IMR-90 (cell line): ENCODE data around the gene HNRNPA1L2. TPM values are rescaled to one million over a fixed set of nuclear protein-coding genes. Genes with fewer than 3 reads are reported as not detected.

Experiments used
- ATAC-seq: fragments of 200-7000 bp; cut with Tn5 transposase; 2 replicates; pipeline ENCODE4 v1.9.1; 2020; ENCODE audit warnings: low read depth, mild to moderate bottlenecking, moderate library complexity
- BruUV-seq: library from RNA; stranded (reverse); fragments of 400-500 nt; replicated peaks from 2 replicates; lab custom pipeline; 2021; lab: Mats Ljungman, UMichigan
- CTCF ChIA-PET: fragments of 300-600 bp; formaldehyde crosslinking; extraction: SDS; loops from one replicate; lab custom pipeline; 2021; ENCODE audit warnings: antibody characterized with exemption; lab: Yijun Ruan, JAX
- POLR2A ChIA-PET: fragments of 300-600 bp; sonication (Branson Sonifier 250); formaldehyde crosslinking; loops from one replicate; lab custom pipeline; 2022; ENCODE audit warnings: antibody characterized with exemption; ENCODE audit not compliant: unreplicated experiment; lab: Charles Lee
- DNase-seq: peaks from one replicate; pipeline ENCODE4 v3.0.0; 2013
- H2AFZ ChIP-seq: replicated peaks from 2 replicates; pipeline ENCODE3; 2013; ENCODE audit warnings: low read length, mild to moderate bottlenecking; ENCODE audit not compliant: poor library complexity
- H2AK5ac ChIP-seq: 2 replicates; pipeline ENCODE4 v1.6.1; 2013; ENCODE audit warnings: low read depth, low read length, inconsistent platforms
- H2AK9ac ChIP-seq: replicated peaks from 2 replicates; pipeline ENCODE3; 2013; ENCODE audit warnings: mild to moderate bottlenecking, low read depth, low read length, moderate library complexity; ENCODE audit not compliant: poor library complexity
- H2BK120ac ChIP-seq: 2 replicates; pipeline ENCODE4 v1.6.1; 2013; ENCODE audit warnings: low read depth, low read length, inconsistent platforms
- H2BK15ac ChIP-seq: 3 replicates; pipeline ENCODE4 v1.6.1; 2013; ENCODE audit warnings: low read depth, low read length, inconsistent platforms
- H2BK20ac ChIP-seq: 2 replicates; pipeline ENCODE4 v1.6.1; 2013; ENCODE audit warnings: low read depth, mild to moderate bottlenecking, inconsistent platforms, low read length, moderate library complexity
- H2BK5ac ChIP-seq: 2 replicates; pipeline ENCODE4 v1.6.1; 2013; ENCODE audit warnings: mild to moderate bottlenecking, low read depth, low read length, inconsistent platforms; ENCODE audit not compliant: poor library complexity, severe bottlenecking
- H3K14ac ChIP-seq: replicated peaks from 2 replicates; pipeline ENCODE4 v1.6.1; 2013; ENCODE audit warnings: low read depth, low read length, inconsistent platforms
- H3K18ac ChIP-seq: 2 replicates; pipeline ENCODE4 v1.6.1; 2013; ENCODE audit warnings: low read depth, low read length, control low read depth
- H3K23ac ChIP-seq: 2 replicates; pipeline ENCODE4 v1.6.1; 2013; ENCODE audit warnings: low read depth, low read length, inconsistent platforms
- H3K27ac ChIP-seq: 2 replicates; pipeline ENCODE4 v1.5.1; 2013; ENCODE audit warnings: mild to moderate bottlenecking, control low read depth, low read length; ENCODE audit not compliant: insufficient read depth
- H3K27me3 ChIP-seq: 2 replicates; pipeline ENCODE4 v1.6.1; 2013; ENCODE audit warnings: low read length; ENCODE audit not compliant: control insufficient read depth, insufficient read depth
- H3K36me3 ChIP-seq: 2 replicates; pipeline ENCODE4 v1.6.1; 2013; ENCODE audit warnings: low read length, mixed read lengths; ENCODE audit not compliant: control insufficient read depth, insufficient read depth
- H3K4ac ChIP-seq: 2 replicates; pipeline ENCODE4 v1.6.1; 2013; ENCODE audit warnings: low read depth, low read length, inconsistent platforms
- H3K4me1 ChIP-seq: 2 replicates; pipeline ENCODE4 v1.6.1; 2013; ENCODE audit warnings: low read length, mixed read lengths; ENCODE audit not compliant: control insufficient read depth, insufficient read depth
- H3K4me2 ChIP-seq: 2 replicates; pipeline ENCODE4 v1.6.1; 2013; ENCODE audit warnings: low read depth, mild to moderate bottlenecking, control low read depth, low read length, moderate library complexity
- H3K4me3 ChIP-seq: 2 replicates; pipeline ENCODE4 v1.5.1; 2013; ENCODE audit warnings: low read depth, mild to moderate bottlenecking, control low read depth, low read length, moderate library complexity; ENCODE audit not compliant: insufficient read depth
- H3K56ac ChIP-seq: 2 replicates; pipeline ENCODE4 v1.6.1; 2013; ENCODE audit warnings: low read length, inconsistent platforms; ENCODE audit not compliant: insufficient read depth; ENCODE audit errors: extremely low read depth
- H3K79me1 ChIP-seq, 2 experiments: 2 replicates each; pipeline ENCODE4 v1.6.1; 2013; ENCODE audit warnings: low read length in 2 of 2, inconsistent platforms in 1 of 2, low read depth in 1 of 2
- H3K9ac ChIP-seq: 2 replicates; pipeline ENCODE4 v1.6.1; 2013; ENCODE audit warnings: low read depth, low read length, control low read depth
- H3K9me1 ChIP-seq: 2 replicates; pipeline ENCODE4 v1.6.1; 2013; ENCODE audit warnings: low read length, inconsistent platforms; ENCODE audit not compliant: insufficient read depth
- H3K9me3 ChIP-seq: 2 replicates; pipeline ENCODE4 v1.6.1; 2013; ENCODE audit warnings: low read length; ENCODE audit not compliant: control insufficient read depth, insufficient read depth
- H4K20me1 ChIP-seq: 2 replicates; pipeline ENCODE4 v1.6.1; 2013; ENCODE audit warnings: low read length, inconsistent platforms; ENCODE audit not compliant: insufficient read depth
- H4K5ac ChIP-seq: 2 replicates; pipeline ENCODE4 v1.6.1; 2013; ENCODE audit warnings: mild to moderate bottlenecking, low read depth, low read length, control low read depth
- H4K8ac ChIP-seq, 2 experiments: 2 replicates each; pipeline ENCODE4 v1.6.1; 2013; ENCODE audit warnings: low read depth in 2 of 2, low read length in 2 of 2, control low read depth in 1 of 2, inconsistent platforms in 1 of 2
- H4K91ac ChIP-seq: 2 replicates; pipeline ENCODE4 v1.6.1; 2013; ENCODE audit warnings: low read depth, low read length, inconsistent platforms; ENCODE audit not compliant: insufficient read depth
- BHLHE40 ChIP-seq: fragments of 150-350 bp; IDR thresholded peaks from 2 replicates; pipeline ENCODE4 v1.6.1; 2016; ENCODE audit warnings: mild to moderate bottlenecking, low read depth, low read length
- CEBPB ChIP-seq: IDR thresholded peaks from 2 replicates; pipeline ENCODE4 v1.6.1; 2012; ENCODE audit warnings: low read depth, low read length, improper control_type of control experiment
- CHD1 ChIP-seq: IDR thresholded peaks from 2 replicates; pipeline ENCODE4 v1.6.1; 2012; ENCODE audit warnings: low read depth, low read length, improper control_type of control experiment
- FOS ChIP-seq: fragments of 150-350 bp; IDR thresholded peaks from 2 replicates; pipeline ENCODE4 v1.6.1; 2016; ENCODE audit warnings: low read depth, low read length
- MAFK ChIP-seq: IDR thresholded peaks from 2 replicates; pipeline ENCODE4 v1.6.1; 2012; ENCODE audit warnings: low read depth, low read length, improper control_type of control experiment
- MAZ ChIP-seq: IDR thresholded peaks from 2 replicates; pipeline ENCODE4 v1.6.1; 2012; ENCODE audit warnings: low read depth, mild to moderate bottlenecking, low read length, improper control_type of control experiment, moderate library complexity, borderline replicate concordance
- MXI1 ChIP-seq: IDR thresholded peaks from 2 replicates; pipeline ENCODE4 v1.6.1; 2012; ENCODE audit warnings: low read depth, mild to moderate bottlenecking, low read length, moderate library complexity, borderline replicate concordance
- NFE2L2 ChIP-seq: fragments of 150-350 bp; IDR thresholded peaks from 2 replicates; pipeline ENCODE4 v1.6.1; 2016; ENCODE audit warnings: low read depth, mild to moderate bottlenecking, low read length
- POLR2A ChIP-seq: IDR thresholded peaks from 2 replicates; pipeline ENCODE4 v1.6.1; 2012; ENCODE audit warnings: mild to moderate bottlenecking, low read depth, low read length
- RAD21 ChIP-seq: IDR thresholded peaks from 2 replicates; pipeline ENCODE4 v1.6.1; 2012; ENCODE audit warnings: low read length, improper control_type of control experiment
- RCOR1 ChIP-seq: IDR thresholded peaks from 2 replicates; pipeline ENCODE4 v1.6.1; 2012; ENCODE audit warnings: mild to moderate bottlenecking, low read length, improper control_type of control experiment; ENCODE audit not compliant: insufficient replicate concordance
- RFX5 ChIP-seq: IDR thresholded peaks from 2 replicates; pipeline ENCODE4 v1.8.0; 2012; ENCODE audit warnings: low read depth, mild to moderate bottlenecking, low read length, moderate library complexity
- SMC3 ChIP-seq: fragments of 150-350 bp; IDR thresholded peaks from 2 replicates; pipeline ENCODE4 v1.6.1; 2016; ENCODE audit warnings: low read depth, mild to moderate bottlenecking, antibody characterized with exemption, low read length, moderate library complexity
- WGBS, 2 experiments: methylation state at CpG; one replicate each; pipeline versions ENCODE4 v1.1.5 to v1.1.7; 2013; ENCODE audit warnings: missing lambda C conversion rate in 2 of 2; ENCODE audit not compliant: insufficient read length in 1 of 2; ENCODE audit errors: extremely low coverage in 2 of 2; 5-methylcytosine and 5-hydroxymethylcytosine counted together
- dilution Hi-C: fragments of 300-500 bp; cut with HindIII; formaldehyde crosslinking; loops from one replicate; pipeline ENCODE4 v1.14.3; 2018; ENCODE audit warnings: low sequenced_read_pairs; ENCODE audit not compliant: unreplicated experiment
- in situ Hi-C: fragments of 300-500 bp; cut with MboI; formaldehyde crosslinking; loops from 3 replicates; pipeline ENCODE4 v1.14.3; 2019; ENCODE audit warnings: low sequenced_read_pairs, inconsistent platforms, mixed read lengths
- intact Hi-C: fragments of 100-400 bp; cut with micrococcal nuclease; formaldehyde crosslinking; loops from 2 replicates; pipeline ENCODE4 v1.10.0; 2022
- polyA plus RNA-seq, 3 experiments: library from polyadenylated mRNA; depleted of rRNA; stranded (reverse); fragments of >200 nt; gene quantifications; 2 replicates each; pipeline ENCODE4 v1.2.3, GENCODE V29; 2012; ENCODE audit warnings: low replicate concordance in 1 of 3
- total RNA-seq: library from RNA; depleted of rRNA; stranded (reverse); fragments of >200 nt; gene quantifications from 2 replicates; pipeline ENCODE4 v1.2.3, GENCODE V29; 2012
- TF ChIP-seq, protein P1 (sequence below): conservative IDR thresholded peaks from 2 replicates; pipeline ENCODE4 v1.5.1; 2012; ENCODE audit warnings: mild to moderate bottlenecking, low read depth, low read length, improper control_type of control experiment
- TF ChIP-seq, protein P2 (sequence below): fragments of 150-350 bp; IDR thresholded peaks from 2 replicates; pipeline ENCODE4 v1.6.1; 2016; ENCODE audit warnings: low read depth, mild to moderate bottlenecking, low read length, moderate library complexity, borderline replicate concordance
- TF ChIP-seq, protein P3 (sequence below): fragments of 150-350 bp; IDR thresholded peaks from 2 replicates; pipeline ENCODE4 v1.6.1; 2017; ENCODE audit warnings: mild to moderate bottlenecking, antibody characterized with exemption, low read length, low read depth

Gene HNRNPA1L2
- total and polyA plus RNA-seq, 2 of the 4 experiments (the other 2 are of a cell fraction): 3.4 to 9.3 TPM

DNA sequence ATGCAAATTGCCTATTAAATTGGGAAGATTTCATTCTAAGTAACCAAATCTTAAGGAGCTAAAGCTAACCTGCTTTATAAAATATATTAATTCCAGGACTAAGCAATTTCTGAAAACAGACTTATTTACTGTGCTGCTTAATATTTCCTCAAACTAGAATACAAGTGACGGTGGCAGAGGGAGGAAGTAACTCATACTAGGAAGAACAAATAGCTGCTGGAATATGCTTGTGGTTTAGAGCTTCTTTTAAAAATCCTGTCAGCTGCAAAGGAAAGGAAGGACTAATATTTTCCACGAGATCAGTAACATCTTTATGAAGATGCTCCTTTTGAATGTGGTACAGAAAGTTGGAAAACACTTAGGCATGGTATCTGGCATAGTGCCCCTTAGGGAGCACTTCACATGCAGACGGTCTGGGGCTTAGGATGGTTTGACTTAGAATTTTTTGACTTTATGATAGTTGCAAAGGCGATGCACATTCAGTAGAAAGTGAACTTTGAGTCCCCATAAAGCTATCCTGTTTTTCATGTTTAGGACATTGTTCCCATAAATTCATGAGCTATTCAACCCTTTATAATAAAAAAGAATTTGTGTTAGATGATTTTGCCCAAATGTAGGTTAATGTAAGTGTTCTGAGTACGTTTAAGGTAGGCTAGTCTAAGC, 3.4 kb upstream of the HNRNPA1L2 start:
- H3K27me3 ChIP-seq: no peaks in the 10 kb centered on the region
- no peak overlapping the region for H4K91ac ChIP-seq
- H3K4me3 ChIP-seq: no peak overlapping the region
- H3K9ac ChIP-seq: no peak overlapping the region
- no peak overlapping the region for H2BK15ac ChIP-seq
- no peak overlapping the region for H3K56ac ChIP-seq
- CTCF ChIA-PET: interaction anchor here (1.5 kb wide), 1 partner anchor 14 kb away, joined by 9 read pairs; the partner anchor contains the start of gene SUGT1
- BruUV-seq: no TSS peak
- DNase-seq (no peak), ATAC-seq (no peak)
- H3K27ac ChIP-seq: no peak overlapping the region
- H3K4me2 ChIP-seq: no peak overlapping the region
- POLR2A ChIA-PET: no interaction called here
- no CpG with 5 or more reads among the region's 5 CpGs for WGBS, 2 experiments
- H3K14ac ChIP-seq: no peak overlapping the region
- no peak overlapping the region for H2AK9ac ChIP-seq
- no peaks in the 10 kb centered on the region for H3K9me3 ChIP-seq
- no peak overlapping the region for H3K4ac ChIP-seq
- H3K4me1 ChIP-seq: no peaks in the 10 kb centered on the region
- no peak overlapping the region for H4K5ac ChIP-seq
- H4K20me1 ChIP-seq: no peaks in the 10 kb centered on the region
- no peak overlapping the region for H2BK5ac ChIP-seq
- in situ Hi-C loops: loop anchor here (25.0 kb wide), 1 partner anchor 451 kb away; no protein-coding TSS in a partner anchor
- H2BK120ac ChIP-seq: no peak overlapping the region
- no peaks in the 10 kb centered on the region; the same call in 1 of the 2 replicates for H3K9me1 ChIP-seq
- no peak overlapping the region for H2AK5ac ChIP-seq
- H2BK20ac ChIP-seq: no peak overlapping the region
- no peak overlapping the region for H4K8ac ChIP-seq
- H2AFZ ChIP-seq: no peak overlapping the region
- dilution Hi-C loops: no loop called here
- no peak for TF ChIP-seq MXI1
- no peak for TF ChIP-seq FOS
- TF ChIP-seq MAFK: no peak
- no peak for TF ChIP-seq CEBPB
- TF ChIP-seq RAD21: no peak
- no peak for TF ChIP-seq CHD1
- TF ChIP-seq, protein P1, sequence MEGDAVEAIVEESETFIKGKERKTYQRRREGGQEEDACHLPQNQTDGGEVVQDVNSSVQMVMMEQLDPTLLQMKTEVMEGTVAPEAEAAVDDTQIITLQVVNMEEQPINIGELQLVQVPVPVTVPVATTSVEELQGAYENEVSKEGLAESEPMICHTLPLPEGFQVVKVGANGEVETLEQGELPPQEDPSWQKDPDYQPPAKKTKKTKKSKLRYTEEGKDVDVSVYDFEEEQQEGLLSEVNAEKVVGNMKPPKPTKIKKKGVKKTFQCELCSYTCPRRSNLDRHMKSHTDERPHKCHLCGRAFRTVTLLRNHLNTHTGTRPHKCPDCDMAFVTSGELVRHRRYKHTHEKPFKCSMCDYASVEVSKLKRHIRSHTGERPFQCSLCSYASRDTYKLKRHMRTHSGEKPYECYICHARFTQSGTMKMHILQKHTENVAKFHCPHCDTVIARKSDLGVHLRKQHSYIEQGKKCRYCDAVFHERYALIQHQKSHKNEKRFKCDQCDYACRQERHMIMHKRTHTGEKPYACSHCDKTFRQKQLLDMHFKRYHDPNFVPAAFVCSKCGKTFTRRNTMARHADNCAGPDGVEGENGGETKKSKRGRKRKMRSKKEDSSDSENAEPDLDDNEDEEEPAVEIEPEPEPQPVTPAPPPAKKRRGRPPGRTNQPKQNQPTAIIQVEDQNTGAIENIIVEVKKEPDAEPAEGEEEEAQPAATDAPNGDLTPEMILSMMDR: no peak
- TF ChIP-seq, protein P2, sequence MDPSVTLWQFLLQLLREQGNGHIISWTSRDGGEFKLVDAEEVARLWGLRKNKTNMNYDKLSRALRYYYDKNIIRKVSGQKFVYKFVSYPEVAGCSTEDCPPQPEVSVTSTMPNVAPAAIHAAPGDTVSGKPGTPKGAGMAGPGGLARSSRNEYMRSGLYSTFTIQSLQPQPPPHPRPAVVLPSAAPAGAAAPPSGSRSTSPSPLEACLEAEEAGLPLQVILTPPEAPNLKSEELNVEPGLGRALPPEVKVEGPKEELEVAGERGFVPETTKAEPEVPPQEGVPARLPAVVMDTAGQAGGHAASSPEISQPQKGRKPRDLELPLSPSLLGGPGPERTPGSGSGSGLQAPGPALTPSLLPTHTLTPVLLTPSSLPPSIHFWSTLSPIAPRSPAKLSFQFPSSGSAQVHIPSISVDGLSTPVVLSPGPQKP: no peak
- TF ChIP-seq, protein P3, sequence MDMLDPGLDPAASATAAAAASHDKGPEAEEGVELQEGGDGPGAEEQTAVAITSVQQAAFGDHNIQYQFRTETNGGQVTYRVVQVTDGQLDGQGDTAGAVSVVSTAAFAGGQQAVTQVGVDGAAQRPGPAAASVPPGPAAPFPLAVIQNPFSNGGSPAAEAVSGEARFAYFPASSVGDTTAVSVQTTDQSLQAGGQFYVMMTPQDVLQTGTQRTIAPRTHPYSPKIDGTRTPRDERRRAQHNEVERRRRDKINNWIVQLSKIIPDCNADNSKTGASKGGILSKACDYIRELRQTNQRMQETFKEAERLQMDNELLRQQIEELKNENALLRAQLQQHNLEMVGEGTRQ: no peak
- no peak for TF ChIP-seq RCOR1
- TF ChIP-seq BHLHE40: no peak
- no peak for TF ChIP-seq NFE2L2
- TF ChIP-seq POLR2A: no peak
- no peak for TF ChIP-seq MAZ
- no peak for TF ChIP-seq SMC3
- no peak for TF ChIP-seq RFX5
- no peak overlapping the region for H3K23ac ChIP-seq
- intact Hi-C loops: no loop called here
- no peak overlapping the region for H3K18ac ChIP-seq
- peaks cover 8% of the 10 kb centered on the region for H3K36me3 ChIP-seq
- no peaks in the 10 kb centered on the region for H3K79me1 ChIP-seq
